GM04503 (cell line): Measurements from ENCODE around the gene TCF25.
"Not testable (repeated sequence)": the region's sequence is repeated elsewhere in the genome, so short reads cannot be mapped to it uniquely, and the experiment has no call there.

Experiments used
- DNase-seq: peaks from one replicate; pipeline ENCODE4 v3.0.0-alpha.2; 2012; ENCODE audit warnings: low read depth

TCF25 gene

GRCh38 chr16:89905511-89906139 is 32.2 kb downstream of the TCF25 start:
- DNase-seq: no peak

- no peak for DNase-seq
Observed at GRCh38 chr16:89906140-89907025, 33.0 kb downstream of the TCF25 start.

- DNase-seq: no peak
Observed at GRCh38 chr16:89907055-89907814, 33.8 kb downstream of the TCF25 start.

- no peak for DNase-seq
Observed at GRCh38 chr16:89908236-89908635, 34.8 kb downstream of the TCF25 start.

GRCh38 chr16:89909777-89910716 is 36.7 kb downstream of the TCF25 start:
- DNase-seq: no peak

GRCh38 chr16:89910717-89911354 is 37.4 kb downstream of the TCF25 start:
- DNase-seq: no peak

GRCh38 chr16:89911375-89911774 is 38.0 kb downstream of the TCF25 start:
- no peak for DNase-seq

- no peak for DNase-seq
Observed at GRCh38 chr16:89912143-89912542, 38.8 kb downstream of the TCF25 start.

- DNase-seq: no peak
Observed at GRCh38 chr16:89912627-89913026, 39.2 kb downstream of the TCF25 start.

- no peak for DNase-seq
Observed at GRCh38 chr16:89913408-89914387, 40.3 kb downstream of the TCF25 start.

- not testable (repeated sequence) for DNase-seq
Observed at GRCh38 chr16:89914642-89915285, 41.4 kb downstream of the TCF25 start.

GRCh38 chr16:89915303-89916232 is 42.2 kb downstream of the TCF25 start:
- no peak for DNase-seq

- peak; percentile 64 for DNase-seq
Observed at GRCh38 chr16:89917773-89918452, 44.5 kb downstream of the TCF25 start.

GRCh38 chr16:89918453-89919347 is 45.3 kb downstream of the TCF25 start, which contains the start of gene MC1R:
MC1R (plus strand) TSS chr16:89918862; CDS start chr16:89919259, 397 bp downstream.
- DNase-seq: no peak

GRCh38 chr16:89919535-89920406 is 46.4 kb downstream of the TCF25 start:
- no peak for DNase-seq
